AG20443 (cell line): ENCODE measurements around the gene ASB12.

Experiments used
- DNase-seq: peaks from one replicate; pipeline ENCODE4 v3.0.0; 2012; ENCODE audit warnings: low spot score, mixed read lengths

Gene ASB12

DNA sequence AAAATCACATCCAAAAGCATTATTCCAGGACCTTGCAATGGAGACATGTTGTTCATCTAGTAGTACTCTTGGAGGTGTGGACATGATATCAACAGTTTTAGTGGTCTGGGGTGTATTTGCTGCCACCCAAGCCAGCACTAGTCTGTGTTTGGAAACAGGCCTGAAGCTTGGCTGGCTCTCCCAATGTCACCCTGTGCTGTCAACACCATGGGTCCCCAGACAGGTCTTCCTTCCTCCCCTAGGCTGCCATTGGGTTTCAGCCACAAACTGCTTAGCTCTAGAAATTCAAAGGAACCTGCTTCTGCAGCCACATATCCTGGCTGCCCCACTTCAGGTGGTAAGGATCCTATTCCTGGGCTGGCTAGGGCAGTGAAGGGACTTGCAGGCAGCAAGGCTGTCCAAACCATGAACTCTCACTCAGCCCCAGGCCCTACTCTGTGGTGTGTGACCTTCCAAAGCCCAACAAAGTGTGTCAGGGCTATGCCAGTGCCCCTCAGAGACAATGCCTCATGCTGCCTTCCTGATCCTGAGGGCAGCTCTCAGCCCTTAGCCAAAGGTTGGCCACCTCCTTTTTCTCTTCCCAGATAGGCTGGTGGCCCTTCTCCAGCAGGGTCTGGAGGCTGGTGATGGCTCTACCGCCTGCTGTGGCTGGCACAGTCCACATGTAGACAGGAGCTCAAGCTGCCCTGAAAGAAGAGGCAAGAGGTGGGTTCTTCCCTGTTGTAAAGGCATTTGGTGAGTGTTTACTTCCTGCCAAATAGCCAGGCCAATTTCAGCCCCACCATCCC, 43.2 kb downstream of the ASB12 start:
- DNase-seq: no peak

DNA sequence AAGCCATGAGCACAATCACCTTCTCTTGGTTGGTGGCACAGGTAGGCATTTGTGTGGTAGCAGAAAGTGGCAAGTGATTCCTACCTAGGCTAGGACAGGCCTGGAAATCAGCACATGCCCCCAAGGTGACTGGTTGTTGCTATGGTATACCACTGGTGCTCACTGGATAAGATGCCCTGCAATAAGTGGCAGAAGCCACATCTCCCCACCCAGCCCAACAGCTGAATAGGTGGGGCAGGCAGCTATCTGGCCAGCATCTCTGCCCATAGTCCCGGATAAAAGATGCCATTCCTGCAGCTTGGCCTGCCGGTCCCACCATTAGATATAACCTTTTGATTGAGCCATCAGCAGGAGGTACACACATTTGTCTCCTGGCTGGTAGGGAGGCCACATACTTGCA, 46.0 kb downstream of the ASB12 start:
- DNase-seq: no peak

DNA sequence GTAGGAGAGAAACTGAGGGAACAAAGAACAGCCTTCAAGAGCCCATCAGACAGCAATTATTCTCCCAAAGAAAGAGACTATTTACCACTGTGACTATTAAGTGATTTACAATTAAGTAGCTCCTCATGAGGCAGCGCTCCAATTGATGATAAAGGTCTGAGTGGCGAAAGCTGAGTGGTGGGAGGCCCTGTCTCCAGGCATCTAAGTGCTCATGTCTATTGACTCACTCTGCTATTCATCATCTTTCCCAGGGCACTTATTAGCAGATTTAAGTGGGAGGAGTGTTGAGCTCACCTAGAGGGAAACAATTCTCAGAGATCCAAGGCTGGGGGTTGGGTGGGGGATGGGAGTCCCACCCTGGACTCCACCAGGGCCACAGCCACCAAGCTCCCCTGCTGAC, 48.2 kb downstream of the ASB12 start:
- no peak for DNase-seq

DNA sequence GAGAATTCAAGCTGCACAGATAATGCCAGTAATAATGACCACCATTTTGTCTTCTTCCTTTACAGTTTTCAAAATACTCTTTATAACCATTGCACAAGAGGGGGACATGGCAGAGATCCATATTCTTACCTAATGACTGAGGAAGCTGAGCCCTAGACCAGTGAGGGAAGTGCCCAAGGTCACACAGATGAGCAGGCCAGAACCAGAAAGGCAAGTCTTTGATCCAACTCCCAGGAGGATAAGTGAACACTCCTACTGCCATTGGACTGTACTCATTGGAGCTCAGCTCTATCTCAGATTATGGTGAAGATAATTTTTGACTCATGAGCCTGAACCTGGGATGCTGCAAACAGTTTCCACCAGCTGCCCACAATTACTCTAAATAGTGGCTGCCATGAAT, 53.5 kb downstream of the ASB12 start:
- DNase-seq: no peak
